Colon (tissue), 2 donors: ENCODE measurements around the gene URAD.
"Not testable (repeated sequence)": the region's sequence is repeated elsewhere in the genome, so short reads cannot be mapped to it uniquely, and the experiment has no call there.

Experiments
- FAIRE-seq: peaks from 2 replicates; lab custom pipeline; 2012; peaks lifted over from hg19 to GRCh38; lab: Jason Lieb, UNC
- donor health status: control.
- donor health status: control.

URAD gene

GRCh38 chr13:27970382-27971235 lies 17.9 kb downstream of the URAD start:
- no peak for FAIRE-seq

DNA sequence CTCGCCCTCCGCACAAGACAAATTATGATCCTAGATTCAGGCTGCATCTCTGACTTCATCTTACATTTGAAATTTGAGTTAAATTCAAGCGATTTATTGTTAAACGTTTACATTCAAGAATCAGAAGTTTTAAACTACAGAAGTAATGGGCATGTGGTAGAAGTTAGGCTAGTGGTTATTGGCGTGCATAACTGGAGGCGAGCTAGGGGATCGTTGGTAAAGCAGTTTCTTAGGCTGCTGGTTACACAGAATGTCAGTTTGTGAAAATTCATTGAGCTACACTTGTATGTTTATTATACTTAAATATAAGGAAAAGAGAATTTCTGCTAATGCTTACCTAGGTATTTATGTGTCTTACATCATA lies 18.6 kb downstream of the URAD start:
- no peak for FAIRE-seq

DNA sequence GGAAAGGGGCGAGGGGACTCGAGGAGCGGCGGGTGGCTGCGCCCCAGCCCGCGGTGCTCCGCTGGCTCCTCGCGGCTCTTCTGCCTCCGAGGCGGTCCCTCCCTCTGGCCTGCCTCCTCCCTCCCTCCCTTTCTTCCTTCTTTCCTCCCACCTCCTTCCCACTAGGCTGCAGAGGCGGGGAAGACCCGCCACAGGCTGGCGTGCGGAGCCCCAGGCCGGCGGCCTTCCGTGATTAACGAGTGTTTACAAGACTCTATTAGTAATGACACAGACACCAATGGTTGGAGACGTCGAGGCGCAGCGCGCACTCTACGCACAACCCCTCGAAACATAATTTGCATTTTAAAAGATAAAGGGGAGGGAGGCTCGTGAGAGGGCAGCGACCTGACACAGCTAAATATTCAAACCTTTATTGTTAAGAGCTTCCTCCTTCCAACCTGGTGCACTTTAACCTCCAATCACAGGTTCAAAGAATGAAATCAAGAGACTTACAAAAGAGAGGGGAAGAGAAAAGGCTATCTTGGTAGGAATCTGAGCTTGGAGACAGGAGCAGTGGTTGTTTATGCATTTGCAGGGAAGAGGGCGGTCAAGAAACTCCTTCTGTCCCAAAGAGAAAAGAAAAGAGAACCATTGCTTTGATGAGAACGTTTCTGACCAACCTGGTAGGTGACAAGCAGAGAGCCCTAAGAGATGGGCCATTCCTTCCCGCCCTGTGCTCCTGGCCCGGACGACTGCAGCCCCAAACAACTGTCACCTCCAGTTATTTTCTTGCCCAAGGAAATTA lies 19.2 kb downstream of the URAD start, which contains the start of gene CDX2:
TSS of gene CDX2 (minus strand) at position 234 of the 784 bp plus-strand sequence. CDS start 309 bp downstream, outside the sequence.
- FAIRE-seq: peak; percentile 14

GRCh38 chr13:27968316-27969081 lies 20.0 kb downstream of the URAD start:
- no peak for FAIRE-seq

DNA sequence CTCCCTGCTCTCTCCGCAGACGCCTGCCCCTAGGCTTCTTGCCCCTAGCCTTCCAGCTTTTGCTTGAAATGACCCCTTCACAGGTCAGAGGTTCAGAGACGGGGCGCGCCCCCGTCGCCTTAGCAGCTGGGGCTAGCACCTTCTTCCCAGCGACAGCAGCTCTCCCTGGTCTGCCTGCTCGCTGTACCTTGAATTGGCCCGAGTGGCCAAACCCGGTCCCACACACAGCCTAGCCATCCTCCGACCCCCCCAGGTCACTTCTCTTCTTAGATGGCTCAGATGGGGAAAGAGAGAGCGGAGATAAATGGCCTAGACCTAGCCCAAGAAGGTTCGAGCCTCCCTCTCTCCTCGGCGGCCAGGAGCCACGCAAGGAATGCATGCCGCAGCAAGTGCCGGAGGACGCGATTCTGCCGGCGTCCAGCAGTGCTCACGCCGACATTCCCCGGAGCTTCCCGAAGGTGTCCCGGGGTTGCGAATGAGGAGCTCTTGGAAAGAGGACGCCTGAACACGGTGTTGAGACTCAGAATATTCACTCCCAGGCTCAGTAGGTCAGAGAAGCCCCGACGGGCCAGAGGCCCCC lies 20.7 kb downstream of the URAD start:
- no peak for FAIRE-seq

DNA sequence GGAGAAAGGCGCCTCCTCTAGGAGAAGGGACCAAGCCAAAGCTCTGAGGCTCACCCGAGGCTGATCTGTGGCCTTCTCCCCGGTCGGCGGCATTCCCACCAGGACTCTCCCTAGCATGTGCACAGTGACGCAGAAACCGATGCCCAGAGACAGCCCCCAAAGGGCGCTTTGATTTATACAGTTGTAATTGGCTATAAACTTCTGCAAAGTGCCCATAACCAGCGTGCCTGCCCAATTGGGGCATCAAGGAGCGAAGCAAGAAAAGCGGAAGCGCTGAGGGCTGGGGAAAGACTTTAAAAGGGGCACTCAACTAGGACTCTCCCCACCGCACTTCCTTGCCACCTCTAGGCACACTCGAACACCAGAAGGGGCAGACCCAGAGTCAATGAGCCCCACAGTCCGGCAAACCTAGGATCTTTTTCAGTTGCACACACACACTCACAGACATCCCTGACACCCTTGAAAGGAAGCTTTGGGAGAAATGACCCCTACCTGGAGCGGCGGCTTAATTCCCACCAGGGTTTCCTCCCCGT lies 21.2 kb downstream of the URAD start:
- FAIRE-seq: no peak

DNA sequence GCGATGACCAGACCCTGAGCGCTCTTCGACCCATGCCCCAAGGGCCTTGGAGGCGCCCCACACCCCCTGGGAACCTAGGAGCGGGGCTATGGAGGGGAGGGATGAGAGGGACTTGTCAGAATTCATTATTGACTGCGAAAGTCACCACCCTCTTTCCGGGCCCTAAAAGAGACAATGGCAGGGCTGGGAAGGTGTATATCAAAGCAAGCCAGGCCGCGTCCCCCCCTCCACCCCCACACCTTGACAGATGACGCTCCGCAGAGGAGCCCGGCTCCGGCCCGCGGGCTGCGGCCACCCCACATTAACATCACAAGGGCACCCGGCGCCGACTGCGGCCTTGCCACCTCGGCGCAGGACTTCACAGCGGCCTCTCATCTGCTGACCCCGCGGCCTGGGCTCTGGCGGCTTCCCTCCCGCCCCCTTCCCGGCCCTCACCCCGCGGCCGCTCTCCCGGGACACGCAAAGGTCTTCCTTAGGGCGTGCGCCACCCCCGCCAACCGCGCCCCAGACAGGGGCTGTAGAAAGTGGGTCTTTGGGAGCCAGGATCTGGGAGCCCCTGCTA lies 21.8 kb downstream of the URAD start:
- no peak for FAIRE-seq

- no peak for FAIRE-seq
These were observed 22.5 kb downstream of the URAD start for GRCh38 chr13:27965740-27966640.

DNA sequence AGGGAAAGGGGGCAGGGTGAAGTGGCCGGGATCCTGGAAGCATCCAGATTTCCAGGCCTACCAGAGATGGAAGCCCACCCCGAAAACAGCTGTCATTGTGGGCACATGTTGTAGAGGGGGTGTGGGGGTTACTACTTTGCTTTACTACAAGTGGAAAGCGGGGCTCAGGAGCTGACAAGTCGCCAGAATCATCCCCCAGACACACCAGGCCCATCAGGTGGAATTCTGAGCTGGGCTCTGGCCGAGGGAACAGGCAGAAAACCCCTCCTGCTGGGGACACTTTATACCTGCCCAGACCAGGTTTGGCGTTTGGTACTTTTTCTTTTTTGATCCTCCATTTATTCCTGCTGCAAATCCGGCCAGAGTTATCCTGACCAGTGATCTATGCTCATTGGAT lies 23.2 kb downstream of the URAD start:
- FAIRE-seq: no peak

DNA sequence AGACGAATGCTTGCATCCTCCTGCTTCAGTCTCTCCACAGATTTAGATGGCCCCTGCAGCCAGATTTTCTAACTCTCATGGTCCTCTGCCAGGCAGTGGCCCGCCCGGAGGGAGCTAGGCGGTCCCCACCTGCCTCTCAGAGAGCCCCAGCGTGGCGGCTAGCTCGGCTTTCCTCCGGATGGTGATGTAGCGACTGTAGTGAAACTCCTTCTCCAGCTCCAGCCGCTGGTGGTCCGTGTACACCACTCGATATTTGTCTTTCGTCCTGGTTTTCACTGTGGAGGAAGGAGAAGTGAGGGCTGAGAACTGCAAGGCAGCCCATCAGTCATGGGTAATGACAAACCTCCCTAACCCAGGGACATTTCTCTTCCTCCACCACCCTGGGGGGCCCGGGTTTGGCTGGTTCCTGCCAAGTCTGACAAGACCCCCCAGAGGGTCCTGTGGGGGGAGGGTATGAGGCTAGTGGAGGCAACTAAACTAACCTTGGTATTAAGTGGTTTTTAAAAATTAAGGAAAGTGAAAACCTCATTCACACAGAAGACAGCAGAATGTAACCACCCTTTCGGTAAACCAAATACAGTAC lies 23.7 kb downstream of the URAD start:
- no peak for FAIRE-seq

DNA sequence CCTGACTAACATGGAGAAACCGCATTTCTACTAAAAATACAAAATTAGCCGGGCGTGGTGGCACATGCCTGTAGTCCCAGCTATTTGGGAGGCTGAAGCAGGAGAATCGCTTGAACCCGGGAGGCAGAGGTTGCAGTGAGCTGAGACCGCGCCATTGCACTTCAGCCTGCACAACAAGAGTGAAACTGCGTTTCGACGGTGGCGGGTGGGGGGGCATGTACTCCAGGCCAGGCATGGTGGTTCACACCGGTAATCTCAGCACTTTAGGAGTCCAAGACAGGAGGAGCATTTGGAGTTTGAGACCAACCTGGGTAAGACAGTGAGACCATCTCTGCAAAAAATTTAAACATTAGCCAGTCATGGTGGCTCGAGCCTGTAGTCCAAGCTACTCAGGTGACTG lies 24.3 kb downstream of the URAD start:
- FAIRE-seq: not testable (repeated sequence)

DNA sequence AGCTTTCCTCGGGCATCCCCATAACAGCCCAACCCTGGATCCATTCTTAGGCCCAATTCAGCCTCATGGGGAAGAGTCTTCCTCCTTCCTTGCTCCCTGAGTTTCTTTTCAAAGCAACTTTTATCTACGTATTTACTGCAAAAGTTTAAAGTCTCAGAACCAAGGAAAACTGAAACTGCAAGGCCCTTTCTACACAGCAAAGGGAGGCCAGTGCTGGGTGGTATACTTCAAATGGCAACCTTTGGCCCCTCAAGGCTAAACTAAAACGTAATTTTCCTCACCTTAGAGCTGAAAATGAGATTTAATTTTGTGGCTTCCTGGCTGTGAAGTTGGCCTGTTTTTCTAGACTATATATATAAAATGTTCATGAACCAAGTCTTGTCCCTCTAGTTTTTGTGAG lies 25.0 kb downstream of the URAD start:
- FAIRE-seq: no peak

DNA sequence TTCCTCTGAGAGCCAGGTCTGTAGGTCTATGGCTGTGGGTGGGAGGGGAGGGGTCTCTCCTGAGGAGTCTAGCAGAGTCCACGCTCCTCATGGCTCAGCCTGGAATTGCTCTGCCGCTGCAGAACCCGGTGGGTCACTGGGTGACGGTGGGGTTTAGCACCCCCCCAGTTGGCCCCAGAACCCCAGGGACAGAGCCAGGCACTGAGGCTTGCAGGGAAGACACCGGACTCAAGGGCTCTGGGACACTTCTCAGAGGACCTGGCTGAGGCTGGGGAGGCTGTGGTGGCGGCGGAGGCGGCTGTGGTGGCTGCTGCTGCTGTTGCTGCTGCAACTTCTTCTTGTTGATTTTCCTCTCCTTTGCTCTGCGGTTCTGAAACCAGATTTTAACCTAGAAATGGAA lies 25.5 kb downstream of the URAD start:
- FAIRE-seq: no peak

DNA sequence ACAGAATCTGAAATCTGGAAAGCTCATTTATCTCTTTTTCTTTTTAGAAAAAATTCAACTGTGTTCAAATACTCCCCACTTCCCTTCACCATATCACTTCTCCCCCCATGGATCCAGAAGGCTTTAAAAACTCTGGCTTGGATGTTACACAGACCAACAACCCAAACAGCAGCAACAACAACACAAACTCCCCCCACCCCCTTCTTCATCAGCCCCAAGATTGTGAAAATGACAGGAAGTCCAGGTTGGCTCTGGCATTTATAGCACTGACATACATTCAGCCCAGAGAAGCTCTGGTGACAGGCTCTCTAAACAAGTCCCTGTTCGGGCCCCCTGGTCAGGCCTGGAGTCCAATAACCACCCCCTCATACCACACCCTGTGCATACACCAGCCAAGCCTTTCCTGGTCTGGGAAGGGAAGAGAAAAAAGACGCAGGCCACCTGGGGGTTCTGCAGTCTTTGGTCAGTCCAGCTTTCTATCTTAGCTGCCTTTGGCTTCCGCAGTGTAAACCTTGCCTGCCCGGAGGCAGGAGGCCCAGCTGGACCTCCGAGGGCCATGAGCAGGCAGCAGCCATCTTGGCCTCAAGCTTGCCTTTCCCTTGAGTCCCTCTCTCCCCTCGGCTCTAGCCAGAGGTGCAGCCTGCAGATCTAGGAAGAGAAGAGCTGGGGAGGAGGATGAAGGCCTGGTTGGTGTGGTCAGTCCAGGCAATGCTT lies 26.2 kb downstream of the URAD start:
- no peak for FAIRE-seq

GRCh38 chr13:27961227-27962085 lies 27.0 kb downstream of the URAD start:
- no peak for FAIRE-seq

GRCh38 chr13:27960362-27961226 lies 27.9 kb downstream of the URAD start:
- no peak for FAIRE-seq

- no peak for FAIRE-seq
These were observed 28.5 kb downstream of the URAD start for GRCh38 chr13:27959976-27960361.
